ENCODE measurements around the gene LRP6. TPM values are rescaled to one million over a fixed set of nuclear protein-coding genes. Genes with fewer than 3 reads are reported as not detected.

The LRP6 gene
- total and polyA plus RNA-seq, 5 experiments from 2014 or later: 1.4 to 7.8 (median 2.2) TPM

DNA sequence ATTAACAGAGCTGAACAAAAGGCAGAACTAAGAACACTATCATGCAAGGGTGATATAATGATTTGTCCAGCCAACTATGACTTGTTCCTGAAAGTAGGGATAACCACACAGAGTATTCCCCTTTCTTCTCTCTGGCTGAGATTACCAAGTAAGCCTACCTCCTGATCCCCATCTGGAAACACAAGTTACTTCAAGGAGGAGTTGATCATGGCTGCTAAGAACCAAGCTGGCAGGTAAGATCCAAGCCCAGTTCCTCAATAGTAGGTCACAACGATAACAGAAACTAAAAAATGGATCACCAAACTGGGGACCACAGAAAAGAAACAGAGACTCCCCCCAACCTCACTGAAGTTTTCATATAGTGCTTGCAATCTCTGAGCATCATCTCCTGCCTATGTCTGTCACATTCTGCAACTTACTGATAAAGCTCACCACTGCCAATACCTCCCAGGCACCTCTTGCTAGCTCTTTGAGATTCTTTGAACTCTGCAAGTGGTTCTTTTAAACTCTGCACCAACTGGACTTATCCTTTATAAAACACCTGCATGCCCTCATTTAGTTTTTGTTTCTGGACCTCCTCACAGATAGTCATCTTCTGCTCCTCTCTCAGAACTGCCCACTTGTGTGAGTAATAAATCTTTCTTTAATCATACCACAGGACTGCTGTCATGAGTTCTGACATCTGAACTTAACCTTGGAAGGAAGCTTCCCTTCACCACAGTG is 76.6 kb downstream of the LRP6 start:
- H3K36me3 Mint-ChIP-seq: peaks cover 0 to 29% (median 11%) of the 10 kb centered on the region in 3 donors
- no peak for ATAC-seq
- DNase-seq: no peak
- no peak overlapping the region for H3K27ac Mint-ChIP-seq
- H3K27me3 Mint-ChIP-seq: peaks cover 0 to 15% (median 0%) of the 10 kb centered on the region in 5 donors
- POLR2A ChIA-PET: no interaction called here
- H3K4me1 Mint-ChIP-seq: peaks cover 0 to 12% (median 3%) of the 10 kb centered on the region in 4 donors
- H3K4me3 Mint-ChIP-seq: no peak overlapping the region
- H3K9me3 Mint-ChIP-seq: peaks cover 0 to 2% (median 0%) of the 10 kb centered on the region in 9 donors

DNA sequence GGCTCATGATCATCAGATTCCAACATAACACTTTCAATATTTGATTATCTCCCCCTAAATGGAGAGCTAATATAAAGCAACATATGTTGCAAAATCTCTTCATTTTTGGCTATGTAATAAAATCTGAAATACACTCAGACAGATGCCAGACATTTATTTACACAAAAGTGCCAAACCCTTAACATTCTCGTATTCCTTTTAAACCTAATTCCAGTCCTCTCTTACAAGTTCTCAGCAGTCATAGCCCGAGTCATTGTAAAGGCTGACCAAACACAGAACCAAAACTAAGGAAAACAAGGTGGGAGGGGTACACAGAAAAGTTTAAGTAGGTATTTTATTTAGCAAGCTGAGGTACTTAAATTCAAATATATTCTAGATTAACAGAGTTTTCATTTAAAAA is 81.4 kb downstream of the LRP6 start:
- Mint-ChIP-seq H3K27me3 (peaks cover 0 to 14% (median 0%) of the 10 kb centered on the region in 5 donors), H3K4me1 (peaks cover 0 to 4% (median 0%) of the 10 kb centered on the region in 4 donors), H3K9me3 (no peaks in the 10 kb centered on the region), H3K36me3 (peaks cover 0 to 55% (median 13%) of the 10 kb centered on the region in 3 donors), H3K4me3 (no peak overlapping the region), H3K27ac (no peak overlapping the region)
- ATAC-seq: no peak
- POLR2A ChIA-PET: no interaction called here
- DNase-seq: no peak

- Mint-ChIP-seq H3K27ac (no peak overlapping the region), H3K27me3 (peaks cover 0 to 8% (median 0%) of the 10 kb centered on the region in 5 donors), H3K4me1 (peaks cover 0 to 2% (median 0%) of the 10 kb centered on the region in 4 donors), H3K36me3 (peaks cover 0 to 65% (median 20%) of the 10 kb centered on the region in 3 donors), H3K9me3 (no peaks in the 10 kb centered on the region), H3K4me3 (no peak overlapping the region)
- POLR2A ChIA-PET: no interaction called here
- no peak for ATAC-seq
- DNase-seq: no peak
Observed at GRCh38 chr12:12182703-12183365, 84.0 kb downstream of the LRP6 start.

DNA sequence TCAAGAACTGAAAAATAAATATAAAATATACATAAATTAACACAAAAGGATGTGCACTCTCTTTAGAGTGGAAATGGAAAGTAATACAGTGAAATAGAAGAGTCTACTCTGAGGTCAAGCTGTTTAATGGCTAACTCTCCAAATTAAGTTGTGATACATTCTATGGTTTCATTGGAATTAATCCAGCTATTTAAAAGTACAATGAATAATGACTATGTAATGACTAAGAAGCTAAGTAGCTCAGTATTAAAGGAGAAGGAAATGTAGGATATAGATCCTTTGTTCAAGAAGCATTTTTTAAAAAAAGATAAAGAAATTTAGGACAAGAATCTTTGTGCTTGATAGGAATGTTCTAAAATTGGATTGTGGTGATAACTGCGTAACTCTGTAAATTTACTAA is 85.3 kb downstream of the LRP6 start:
- no peaks in the 10 kb centered on the region for H3K9me3 Mint-ChIP-seq
- H3K4me3 Mint-ChIP-seq: no peak overlapping the region
- no peak overlapping the region for H3K27ac Mint-ChIP-seq
- peaks cover 0 to 62% (median 18%) of the 10 kb centered on the region in 3 donors for H3K36me3 Mint-ChIP-seq
- peaks cover 0 to 9% (median 0%) of the 10 kb centered on the region in 5 donors for H3K27me3 Mint-ChIP-seq
- POLR2A ChIA-PET: no interaction called here
- H3K4me1 Mint-ChIP-seq: no peaks in the 10 kb centered on the region
- DNase-seq (no peak), ATAC-seq (no peak)

DNA sequence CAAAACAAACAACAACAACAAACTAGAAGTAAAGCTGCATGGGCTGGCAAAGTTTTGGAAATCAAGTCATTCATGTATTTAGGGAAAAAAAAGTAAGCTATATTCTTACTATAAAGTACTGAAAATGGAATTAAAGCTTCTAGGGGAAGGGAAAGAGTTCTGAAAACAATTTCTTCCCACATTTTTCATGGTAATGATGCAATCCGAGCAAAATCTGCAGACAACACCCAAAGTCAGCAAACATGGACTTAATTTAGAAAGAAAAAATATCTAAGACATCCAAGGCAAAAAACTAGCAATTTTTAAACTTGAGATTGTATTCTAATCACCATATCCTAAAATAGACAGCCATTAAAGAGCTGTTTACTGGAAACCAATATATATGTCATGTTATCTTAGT is 86.3 kb downstream of the LRP6 start:
- no peak overlapping the region for H3K4me3 Mint-ChIP-seq
- POLR2A ChIA-PET: no interaction called here
- ATAC-seq (no peak), DNase-seq (no peak)
- no peak overlapping the region for H3K27ac Mint-ChIP-seq
- H3K9me3 Mint-ChIP-seq: no peaks in the 10 kb centered on the region
- H3K36me3 Mint-ChIP-seq: peaks cover 0 to 58% (median 17%) of the 10 kb centered on the region in 3 donors
- H3K27me3 Mint-ChIP-seq: peaks cover 0 to 14% (median 0%) of the 10 kb centered on the region in 5 donors
- no peaks in the 10 kb centered on the region for H3K4me1 Mint-ChIP-seq

GRCh38 chr12:12180136-12180535 is 86.7 kb downstream of the LRP6 start:
- Mint-ChIP-seq H3K27me3 (peaks cover 0 to 14% (median 0%) of the 10 kb centered on the region in 5 donors), H3K4me1 (no peaks in the 10 kb centered on the region)

GRCh38 chr12:12178559-12178958 is 88.3 kb downstream of the LRP6 start:
- Mint-ChIP-seq H3K4me3 (no peak overlapping the region), H3K9me3 (no peaks in the 10 kb centered on the region), H3K4me1 (peaks cover 0 to 2% (median under 1%) of the 10 kb centered on the region in 4 donors), H3K27ac (no peak overlapping the region), H3K36me3 (peaks cover 0 to 45% (median 17%) of the 10 kb centered on the region in 3 donors), H3K27me3 (peaks cover 0 to 12% (median 0%) of the 10 kb centered on the region in 5 donors)
- DNase-seq (no peak), ATAC-seq (no peak)
- POLR2A ChIA-PET: no interaction called here

More at GRCh38 chr12:12180136-12180535, 86.7 kb downstream of the LRP6 start:
- POLR2A ChIA-PET: no interaction called here
- H3K36me3 Mint-ChIP-seq: peaks cover 0 to 55% (median 17%) of the 10 kb centered on the region in 3 donors
- DNase-seq (no peak), ATAC-seq (no peak)
- no peak overlapping the region for H3K4me3 Mint-ChIP-seq
- H3K27ac Mint-ChIP-seq: no peak overlapping the region
- no peaks in the 10 kb centered on the region for H3K9me3 Mint-ChIP-seq

DNA sequence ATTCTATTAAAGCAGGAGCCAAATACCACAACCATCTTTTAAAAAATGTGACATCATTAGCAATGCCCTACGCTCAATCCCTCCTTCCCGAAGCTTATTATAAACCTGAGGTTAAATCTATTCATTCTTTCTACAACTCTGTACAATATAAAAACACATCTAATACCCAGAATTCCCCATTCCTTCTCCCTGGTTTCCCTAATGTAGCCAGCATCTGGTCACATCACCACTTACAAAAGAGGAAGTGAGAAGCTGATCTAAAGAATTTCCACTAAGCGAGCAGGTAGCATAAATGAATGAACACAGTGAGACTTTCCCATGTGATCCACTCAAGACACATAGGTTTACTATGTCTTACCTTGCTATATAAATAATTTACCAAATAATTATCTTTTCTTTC is 90.4 kb downstream of the LRP6 start:
- DNase-seq (no peak), ATAC-seq (no peak)
- POLR2A ChIA-PET: no interaction called here
- H3K4me3 Mint-ChIP-seq: no peak overlapping the region
- no peaks in the 10 kb centered on the region for H3K9me3 Mint-ChIP-seq
- H3K36me3 Mint-ChIP-seq: peaks cover 0 to 34% (median 13%) of the 10 kb centered on the region in 3 donors
- no peak overlapping the region for H3K27ac Mint-ChIP-seq
- peaks cover 8 to 20% (median 13%) of the 10 kb centered on the region in 4 donors for H3K4me1 Mint-ChIP-seq
- H3K27me3 Mint-ChIP-seq: peaks cover 0 to 12% (median 0%) of the 10 kb centered on the region in 5 donors

DNA sequence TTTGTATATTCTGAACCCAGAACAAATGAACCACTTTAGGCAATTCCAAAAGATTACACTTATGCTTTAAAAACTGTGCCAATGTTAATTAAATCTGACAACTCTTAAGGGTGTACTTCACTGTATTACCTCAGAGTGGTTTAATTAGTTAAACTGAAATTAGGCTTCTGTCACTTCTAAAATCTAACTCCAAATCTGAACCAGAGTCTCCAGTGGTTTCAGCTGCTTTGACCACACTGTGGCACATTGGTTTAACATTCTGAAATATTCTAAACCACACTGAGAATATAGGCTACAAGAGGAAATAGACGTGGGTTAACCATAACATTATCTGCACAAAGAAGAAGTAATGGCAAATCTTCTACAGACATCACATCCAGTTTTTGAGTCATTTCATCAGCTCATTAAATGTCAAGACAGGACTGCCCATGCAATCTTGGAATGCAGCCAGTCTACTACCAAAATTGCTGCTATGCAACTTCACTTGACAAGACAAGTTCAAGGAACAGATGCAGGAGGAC is 94.8 kb downstream of the LRP6 start:
- Mint-ChIP-seq H3K4me1 (peaks cover 8 to 20% (median 13%) of the 10 kb centered on the region in 4 donors), H3K9me3 (no peaks in the 10 kb centered on the region), H3K27ac (no peak overlapping the region), H3K4me3 (peak overlapping the region in 1 of 10 donors; percentile 5), H3K27me3 (peaks cover 0 to 5% (median 0%) of the 10 kb centered on the region in 5 donors), H3K36me3 (peaks cover 0 to 12% (median 3%) of the 10 kb centered on the region in 3 donors)
- POLR2A ChIA-PET: no interaction called here
- peak in 1 of 2 donors; percentile 49 for ATAC-seq
- DNase-seq: peak in 3 of 10 donors; percentile 2 to 25 (median 8)

- H3K4me3 Mint-ChIP-seq: no peak overlapping the region
- peaks cover 0 to 25% (median 17%) of the 10 kb centered on the region in 3 donors for H3K36me3 Mint-ChIP-seq
- DNase-seq (no peak), ATAC-seq (no peak)
- no peak overlapping the region for H3K27ac Mint-ChIP-seq
- POLR2A ChIA-PET: no interaction called here
- no peaks in the 10 kb centered on the region for H3K9me3 Mint-ChIP-seq
- peaks cover 0 to 3% (median 0%) of the 10 kb centered on the region in 5 donors for H3K27me3 Mint-ChIP-seq
- H3K4me1 Mint-ChIP-seq: peaks cover 6 to 14% (median 12%) of the 10 kb centered on the region in 4 donors
Observed at GRCh38 chr12:12167847-12168246, 99.0 kb downstream of the LRP6 start.

DNA sequence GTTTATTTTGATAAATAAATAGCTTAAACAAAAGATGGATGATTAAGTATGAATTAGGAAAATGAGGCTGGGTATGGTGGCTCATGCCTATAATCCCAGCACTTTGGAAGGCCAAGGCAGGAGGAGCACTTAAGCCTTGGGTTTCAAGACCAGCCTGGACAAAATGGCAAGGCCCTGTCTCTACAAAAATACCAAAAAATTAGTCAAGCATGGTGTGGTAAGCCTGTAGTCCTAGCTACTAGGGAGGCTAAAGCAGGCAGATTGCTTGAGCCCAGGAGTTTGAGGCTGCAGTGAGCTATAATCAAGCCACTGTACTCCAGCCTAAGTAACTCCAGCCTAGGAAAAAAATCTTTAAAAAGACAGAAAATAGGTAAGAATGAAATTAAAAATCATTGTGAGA is 100.1 kb downstream of the LRP6 start:
- H3K27ac Mint-ChIP-seq: no peak overlapping the region
- ATAC-seq (no peak), DNase-seq (no peak)
- no peak overlapping the region for H3K4me3 Mint-ChIP-seq
- POLR2A ChIA-PET: no interaction called here
- H3K36me3 Mint-ChIP-seq: peaks cover 0 to 34% (median 18%) of the 10 kb centered on the region in 3 donors
- peaks cover 0 to 4% (median 2%) of the 10 kb centered on the region in 4 donors for H3K4me1 Mint-ChIP-seq
- no peaks in the 10 kb centered on the region for H3K9me3 Mint-ChIP-seq
- H3K27me3 Mint-ChIP-seq: peaks cover 0 to 3% (median 0%) of the 10 kb centered on the region in 5 donors

DNA sequence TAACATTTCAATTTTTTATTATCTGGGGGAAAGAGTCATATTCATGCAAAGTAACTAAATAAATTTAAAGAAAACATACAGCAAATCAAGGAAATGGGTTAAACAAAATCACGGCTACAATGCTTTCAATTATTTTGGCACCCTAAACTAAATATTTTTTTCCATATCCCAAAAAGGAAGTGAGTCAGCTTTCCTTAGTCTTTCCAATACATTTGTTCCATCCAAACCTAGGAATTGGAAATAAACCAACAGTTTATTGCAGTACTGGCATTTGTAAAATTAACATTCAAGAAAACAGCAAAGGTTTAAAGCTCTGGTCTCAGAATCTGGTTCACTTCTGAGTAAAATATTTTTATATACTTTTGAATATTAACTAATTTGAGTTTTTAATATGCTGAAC is 106.9 kb downstream of the LRP6 start:
- Mint-ChIP-seq H3K9me3 (no peaks in the 10 kb centered on the region), H3K27me3 (peaks cover 0 to 2% (median 0%) of the 10 kb centered on the region in 5 donors), H3K27ac (no peak overlapping the region), H3K4me3 (no peak overlapping the region), H3K36me3 (peaks cover 0 to 85% (median 35%) of the 10 kb centered on the region in 3 donors), H3K4me1 (peaks cover 0 to 2% (median under 1%) of the 10 kb centered on the region in 4 donors)
- DNase-seq: no peak
- POLR2A ChIA-PET: no interaction called here
- ATAC-seq: no peak

DNA sequence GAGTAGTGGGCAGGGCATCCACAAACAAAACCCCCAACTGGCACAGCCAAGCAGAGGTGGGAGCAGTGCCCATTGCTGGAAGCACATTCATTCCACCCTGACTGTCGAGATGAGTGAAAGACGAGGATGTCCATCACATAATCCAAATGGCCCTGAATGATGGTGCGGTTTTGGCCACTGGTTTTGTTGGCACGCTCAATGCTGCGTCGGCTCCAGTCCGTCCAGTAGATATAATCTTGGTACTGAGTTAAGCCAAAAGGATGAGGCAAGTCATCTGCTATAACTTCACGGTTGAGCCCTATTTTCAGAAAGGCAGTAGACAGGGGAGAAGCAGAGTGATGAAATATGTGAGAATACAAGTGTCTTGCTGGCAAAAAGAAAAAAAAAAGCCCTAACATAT is 108.0 kb downstream of the LRP6 start:
- DNase-seq (no peak), ATAC-seq (no peak)
- H3K27me3 Mint-ChIP-seq: no peaks in the 10 kb centered on the region
- no peak overlapping the region for H3K4me3 Mint-ChIP-seq
- no peaks in the 10 kb centered on the region for H3K9me3 Mint-ChIP-seq
- H3K4me1 Mint-ChIP-seq: peaks cover 0 to 2% (median 0%) of the 10 kb centered on the region in 4 donors
- H3K27ac Mint-ChIP-seq: no peak overlapping the region
- peaks cover 0 to 84% (median 29%) of the 10 kb centered on the region in 3 donors for H3K36me3 Mint-ChIP-seq
- POLR2A ChIA-PET: no interaction called here

Measured in naive thymus-derived CD8-positive, alpha-beta T cell (primary cell).